Stimulated activated CD8-positive, alpha-beta memory T cell treated with anti-CD3 and anti-CD28 coated beads, Interleukin-12 subunit alpha, Interleukin-12 subunit beta, amount 100 ng/mL, for 4 hours (primary cell): ENCODE results near the gene ZNF419.

Experiments
- DNase-seq: peaks from one replicate; pipeline ENCODE4 v3.0.0-alpha.2; 2020; ENCODE audit warnings: low read depth

The ZNF419 gene

GRCh38 chr19:57537953-57538547 lies 50.5 kb downstream of the ZNF419 start:
- DNase-seq, result no peak
